ENCODE measurements around the gene ANKRD44.

DNA sequence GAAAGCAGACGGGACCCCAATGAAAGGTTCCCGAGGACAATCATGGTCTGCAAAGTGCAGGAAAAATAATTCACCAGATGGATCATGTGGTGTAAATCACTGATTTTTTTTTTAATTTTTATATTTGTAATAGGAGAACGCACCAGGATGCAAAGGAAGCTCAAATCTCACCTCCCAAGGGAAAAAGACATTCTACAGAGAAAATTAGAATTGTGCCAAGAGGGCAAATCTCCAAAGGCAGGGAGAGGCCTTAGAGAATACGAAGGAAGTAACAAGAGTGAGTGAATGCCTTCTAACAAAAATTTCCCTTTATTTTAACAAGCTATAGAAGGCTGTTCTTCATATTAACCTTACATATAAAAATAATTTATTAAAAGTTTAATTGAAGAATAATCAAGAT, 90.9 kb downstream of the ANKRD44 start:
- TF ChIP-seq, protein P1, sequence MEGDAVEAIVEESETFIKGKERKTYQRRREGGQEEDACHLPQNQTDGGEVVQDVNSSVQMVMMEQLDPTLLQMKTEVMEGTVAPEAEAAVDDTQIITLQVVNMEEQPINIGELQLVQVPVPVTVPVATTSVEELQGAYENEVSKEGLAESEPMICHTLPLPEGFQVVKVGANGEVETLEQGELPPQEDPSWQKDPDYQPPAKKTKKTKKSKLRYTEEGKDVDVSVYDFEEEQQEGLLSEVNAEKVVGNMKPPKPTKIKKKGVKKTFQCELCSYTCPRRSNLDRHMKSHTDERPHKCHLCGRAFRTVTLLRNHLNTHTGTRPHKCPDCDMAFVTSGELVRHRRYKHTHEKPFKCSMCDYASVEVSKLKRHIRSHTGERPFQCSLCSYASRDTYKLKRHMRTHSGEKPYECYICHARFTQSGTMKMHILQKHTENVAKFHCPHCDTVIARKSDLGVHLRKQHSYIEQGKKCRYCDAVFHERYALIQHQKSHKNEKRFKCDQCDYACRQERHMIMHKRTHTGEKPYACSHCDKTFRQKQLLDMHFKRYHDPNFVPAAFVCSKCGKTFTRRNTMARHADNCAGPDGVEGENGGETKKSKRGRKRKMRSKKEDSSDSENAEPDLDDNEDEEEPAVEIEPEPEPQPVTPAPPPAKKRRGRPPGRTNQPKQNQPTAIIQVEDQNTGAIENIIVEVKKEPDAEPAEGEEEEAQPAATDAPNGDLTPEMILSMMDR (IDR thresholded peaks at IDR 0.05; ENCODE audit: low read length), result no peak
- no peak for TF ChIP-seq EZH2 (IDR thresholded peaks at IDR 0.05; ENCODE audit: borderline replicate concordance, low read length)
